Right atrium auricular region (tissue), 2 donors: Measurements from ENCODE around the gene TCF7L2. TPM values are rescaled to one million over a fixed set of nuclear protein-coding genes. Genes with fewer than 3 reads are reported as not detected.

ENCODE experiments used
- DNase-seq: peaks from one replicate; pipeline ENCODE4 v3.0.0-alpha.2; 2019; ENCODE audit warnings: low spot score
- H3K27ac ChIP-seq, 2 donors: fragments of 200-600 bp; sonication (generic); 1 replicate in 1 of 2; 2 replicates in 1 of 2; pipeline ENCODE4 v1.5.1; 2016 to 2019
- H3K27me3 ChIP-seq, 2 donors: fragments of 200-600 bp; sonication (generic); one replicate each; pipeline versions ENCODE4 v1.5.1 to v1.6.0; 2017 to 2019
- H3K36me3 ChIP-seq: fragments of 200-600 bp; sonication (generic); one replicate; pipeline ENCODE4 v1.5.1; 2016
- H3K4me1 ChIP-seq, 2 donors: fragments of 200-600 bp; sonication (generic); one replicate each; pipeline versions ENCODE4 v1.5.1 to v1.6.0; 2017 to 2019
- H3K4me3 ChIP-seq, 2 donors: fragments of 200-600 bp; sonication (generic); 1 replicate in 1 of 2; 2 replicates in 1 of 2; pipeline ENCODE4 v1.5.1; 2017 to 2019; ENCODE audit warnings: mild to moderate bottlenecking in 1 of 2, moderate library complexity in 1 of 2
- H3K9me3 ChIP-seq, 2 donors: fragments of 200-600 bp; sonication (generic); one replicate each; pipeline ENCODE4 v1.5.1; 2019
- total RNA-seq, 2 donors: library from RNA; depleted of rRNA; stranded (reverse); fragments of >200 nt; gene quantifications; one replicate each; pipeline ENCODE4 v1.1.0, GENCODE V29; 2016
- TF ChIP-seq, protein P1 (sequence below), 2 donors: fragments of 200-600 bp; sonication (generic); IDR thresholded peaks; one replicate each; pipeline ENCODE4 v1.5.1; 2019; ENCODE audit warnings: antibody characterized with exemption in 2 of 2

The TCF7L2 gene
- total RNA-seq, 2 donors from 2014 or later, result 8.5 to 11.3 TPM

DNA sequence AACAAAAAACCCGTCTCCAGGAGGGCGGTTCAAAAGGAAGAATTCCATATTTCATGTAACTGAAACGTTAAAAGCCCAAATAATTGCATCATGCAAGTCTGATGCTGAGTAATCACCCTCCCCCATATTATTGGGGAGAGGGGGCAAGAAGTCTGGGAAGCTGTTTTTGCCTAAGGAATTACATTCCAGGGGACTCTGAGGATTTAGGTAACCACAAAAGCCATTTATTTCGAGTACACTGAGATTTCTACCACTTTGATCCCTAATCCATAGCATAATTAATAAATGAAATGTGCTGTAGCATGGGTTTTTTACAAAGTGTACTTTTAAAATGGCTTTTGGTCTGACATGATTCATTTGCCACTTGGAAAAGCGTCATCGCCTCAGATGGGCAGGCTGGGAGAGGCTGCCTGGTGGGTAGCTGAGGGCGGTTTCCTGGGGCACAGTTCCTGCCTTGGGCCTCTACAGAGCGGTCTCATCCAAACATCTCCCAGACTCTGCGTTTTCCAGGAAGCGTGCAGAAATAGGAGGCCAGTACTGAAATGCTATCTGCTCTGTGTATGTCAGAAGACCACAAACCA lies 106.5 kb downstream of the TCF7L2 start:
- no peak for DNase-seq
- Histone ChIP-seq H3K4me3 (no peak overlapping the region), H3K27me3 (no peaks in the 10 kb centered on the region), H3K27ac (peak overlapping the region; percentile 28 to 77), H3K36me3 (no peaks in the 10 kb centered on the region), H3K9me3 (no peaks in the 10 kb centered on the region), H3K4me1 (peaks cover 0 to 72% of the 10 kb centered on the region in 2 donors)
- TF ChIP-seq, protein P1, sequence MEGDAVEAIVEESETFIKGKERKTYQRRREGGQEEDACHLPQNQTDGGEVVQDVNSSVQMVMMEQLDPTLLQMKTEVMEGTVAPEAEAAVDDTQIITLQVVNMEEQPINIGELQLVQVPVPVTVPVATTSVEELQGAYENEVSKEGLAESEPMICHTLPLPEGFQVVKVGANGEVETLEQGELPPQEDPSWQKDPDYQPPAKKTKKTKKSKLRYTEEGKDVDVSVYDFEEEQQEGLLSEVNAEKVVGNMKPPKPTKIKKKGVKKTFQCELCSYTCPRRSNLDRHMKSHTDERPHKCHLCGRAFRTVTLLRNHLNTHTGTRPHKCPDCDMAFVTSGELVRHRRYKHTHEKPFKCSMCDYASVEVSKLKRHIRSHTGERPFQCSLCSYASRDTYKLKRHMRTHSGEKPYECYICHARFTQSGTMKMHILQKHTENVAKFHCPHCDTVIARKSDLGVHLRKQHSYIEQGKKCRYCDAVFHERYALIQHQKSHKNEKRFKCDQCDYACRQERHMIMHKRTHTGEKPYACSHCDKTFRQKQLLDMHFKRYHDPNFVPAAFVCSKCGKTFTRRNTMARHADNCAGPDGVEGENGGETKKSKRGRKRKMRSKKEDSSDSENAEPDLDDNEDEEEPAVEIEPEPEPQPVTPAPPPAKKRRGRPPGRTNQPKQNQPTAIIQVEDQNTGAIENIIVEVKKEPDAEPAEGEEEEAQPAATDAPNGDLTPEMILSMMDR (IDR thresholded peaks at IDR 0.05), result no peak

DNA sequence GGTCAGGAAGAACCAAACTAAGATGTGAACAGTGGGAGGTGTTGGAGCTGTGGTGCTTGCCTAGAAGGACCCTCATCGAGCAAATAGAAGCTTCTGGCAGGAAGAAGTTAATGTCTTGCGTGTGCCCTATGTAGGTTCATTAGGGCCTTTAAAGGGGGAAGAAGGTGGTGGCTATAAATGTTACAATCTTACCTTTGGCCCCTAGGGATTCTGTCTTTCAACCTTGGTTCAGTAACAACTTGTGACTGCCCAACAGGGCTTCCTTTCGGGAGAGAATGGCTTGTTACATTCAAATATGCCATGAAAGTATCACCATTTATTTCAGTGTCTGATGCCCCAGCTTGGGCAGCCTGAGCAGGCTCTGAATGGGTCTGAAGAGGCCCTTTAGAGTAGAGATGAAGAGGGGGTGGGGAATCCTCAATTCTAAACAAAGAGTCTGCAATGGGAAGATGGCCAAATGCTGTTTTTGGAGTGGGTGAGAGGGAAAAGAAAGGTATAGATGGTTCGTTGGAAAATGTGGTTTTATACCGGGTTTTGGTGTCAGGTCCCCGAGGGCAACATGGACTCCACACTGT lies 108.0 kb downstream of the TCF7L2 start:
- Histone ChIP-seq H3K9me3 (no peaks in the 10 kb centered on the region), H3K27ac (peak overlapping the region; percentile 28 to 77), H3K4me3 (no peak overlapping the region), H3K27me3 (no peaks in the 10 kb centered on the region), H3K36me3 (no peaks in the 10 kb centered on the region), H3K4me1 (peaks cover 0 to 68% of the 10 kb centered on the region in 2 donors)
- TF ChIP-seq, protein P1 (IDR thresholded peaks at IDR 0.05), result no peak
- no peak for DNase-seq

DNA sequence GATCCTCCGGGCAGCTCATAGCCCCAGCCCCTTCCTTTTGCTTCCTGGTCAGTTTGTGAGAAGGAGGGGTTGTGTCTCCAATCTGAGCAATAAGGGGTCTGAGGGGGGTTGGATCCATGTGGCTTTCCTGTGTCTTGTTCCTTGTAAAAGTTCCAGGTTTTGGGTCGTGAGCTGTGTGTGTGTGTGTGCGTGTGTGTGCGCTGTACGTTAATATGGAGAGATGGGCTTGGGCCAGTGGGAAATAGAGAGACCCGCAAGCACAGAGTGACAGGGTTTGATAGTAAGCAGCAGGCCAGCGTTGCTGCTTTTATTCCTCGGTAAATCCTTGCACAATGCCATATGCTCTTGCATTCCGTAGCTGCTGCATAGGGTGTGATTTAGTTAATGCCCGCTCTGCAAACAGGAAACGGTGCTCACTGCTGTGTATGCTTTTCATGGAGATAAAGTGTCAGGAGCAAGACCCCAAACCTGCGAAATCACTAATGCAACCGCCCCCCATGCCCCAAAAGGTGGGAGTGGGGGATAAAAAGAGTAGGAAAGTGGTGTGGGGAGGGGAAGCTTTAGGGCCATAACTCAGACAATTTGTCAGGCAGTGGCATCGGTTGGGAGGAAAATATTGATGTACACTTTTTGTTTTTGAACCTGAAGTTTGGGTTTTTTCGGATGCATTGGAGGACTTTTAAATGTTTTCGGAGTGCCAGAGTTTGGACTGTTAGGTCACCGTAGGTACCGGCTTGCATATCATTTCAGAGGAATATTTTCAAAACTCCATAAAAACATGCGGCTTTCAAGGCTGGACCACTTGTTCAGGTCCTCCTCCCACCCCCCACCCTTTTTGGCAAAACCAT lies 108.7 kb downstream of the TCF7L2 start:
- Histone ChIP-seq H3K36me3 (no peaks in the 10 kb centered on the region), H3K4me1 (peaks cover 0 to 65% of the 10 kb centered on the region in 2 donors), H3K27ac (peak overlapping the region; percentile 74 to 77), H3K4me3 (peak overlapping the region in 1 of 2 donors; percentile 7), H3K9me3 (no peaks in the 10 kb centered on the region), H3K27me3 (no peaks in the 10 kb centered on the region)
- TF ChIP-seq, protein P1 (IDR thresholded peaks at IDR 0.05), result no peak
- DNase-seq, result no peak

DNA sequence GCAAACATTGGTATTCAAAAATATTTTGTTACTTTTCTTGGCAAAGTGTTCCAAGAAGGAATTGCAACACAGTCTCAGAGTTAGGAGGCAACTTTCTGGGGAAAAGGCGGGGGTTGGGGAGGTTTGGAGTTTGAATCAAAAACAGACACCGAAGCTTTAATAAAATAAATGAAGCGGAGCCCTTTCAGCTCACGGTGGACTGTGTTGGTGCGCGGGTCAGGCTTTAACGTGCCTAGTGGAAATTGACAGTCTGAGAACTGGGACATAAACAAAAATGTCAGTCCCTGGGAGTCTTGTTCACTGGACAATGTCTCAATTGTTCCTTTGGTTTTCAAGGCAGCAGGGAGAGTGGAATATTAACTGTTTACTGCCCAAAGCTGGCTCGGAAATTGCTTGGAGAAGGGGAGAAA lies 109.3 kb downstream of the TCF7L2 start:
- DNase-seq, result no peak
- Histone ChIP-seq H3K9me3 (no peaks in the 10 kb centered on the region), H3K27me3 (no peaks in the 10 kb centered on the region), H3K36me3 (no peaks in the 10 kb centered on the region), H3K4me3 (peak overlapping the region in 1 of 2 donors; percentile 7), H3K4me1 (peaks cover 0 to 66% of the 10 kb centered on the region in 2 donors), H3K27ac (peak overlapping the region; percentile 74 to 77)
- TF ChIP-seq, protein P1 (IDR thresholded peaks at IDR 0.05), result no peak

DNA sequence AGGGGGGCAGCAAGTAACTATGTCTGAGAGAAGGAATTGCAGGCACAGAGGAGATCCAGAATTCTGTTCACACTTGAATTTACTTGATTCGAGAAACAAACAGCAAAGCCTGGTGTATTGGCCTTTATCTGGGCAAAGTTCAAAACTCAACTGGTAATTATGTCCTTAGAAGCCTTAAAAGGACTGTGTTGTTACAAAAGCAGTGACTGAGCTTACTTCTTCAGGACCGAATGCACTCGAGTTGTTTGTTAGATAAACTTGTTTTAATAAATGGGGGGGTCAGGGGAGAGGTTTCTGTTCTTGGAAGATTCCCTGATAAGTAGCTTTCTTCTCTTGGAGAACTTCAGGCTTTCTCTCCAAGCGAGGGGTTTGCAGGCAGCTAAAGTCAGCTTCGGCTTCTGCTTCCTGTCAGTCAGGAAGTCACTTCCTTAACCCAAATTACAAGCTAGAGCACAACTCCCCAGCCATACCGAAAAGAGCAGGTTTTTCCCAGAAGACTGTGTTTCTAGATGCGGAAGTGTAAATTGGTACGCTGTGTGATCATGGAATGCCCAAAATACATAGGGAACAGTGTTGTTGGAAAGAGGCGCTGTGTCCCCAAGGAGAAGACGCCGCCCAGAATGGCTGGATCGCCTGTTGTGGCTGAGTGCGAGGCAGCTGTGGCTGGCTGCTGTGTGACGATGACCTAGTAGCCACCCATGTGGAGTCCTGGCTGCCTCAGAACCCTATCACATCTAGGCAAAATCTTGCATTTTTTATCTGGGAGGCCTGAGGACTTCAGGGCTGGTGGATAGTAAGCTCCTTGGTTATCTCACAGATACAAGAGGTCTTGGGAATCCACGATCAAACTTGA lies 110.4 kb downstream of the TCF7L2 start:
- H3K36me3 ChIP-seq, result no peaks in the 10 kb centered on the region
- H3K27ac ChIP-seq, result peak overlapping the region; percentile 74 to 77
- peaks cover 0 to 74% of the 10 kb centered on the region in 2 donors for H3K4me1 ChIP-seq
- H3K4me3 ChIP-seq, result peak overlapping the region in 1 of 2 donors; percentile 16
- H3K9me3 ChIP-seq, result no peaks in the 10 kb centered on the region
- DNase-seq, result peak; percentile 83
- TF ChIP-seq, protein P1 (IDR thresholded peaks at IDR 0.05), result no peak
- no peaks in the 10 kb centered on the region for H3K27me3 ChIP-seq
